ENCODE results near the gene C12orf57. TPM values are rescaled to one million over a fixed set of nuclear protein-coding genes. Genes with fewer than 3 reads are reported as not detected.
A peak's percentile ranks its signal among the peaks of the same experiment; 100 is the strongest.

The C12orf57 gene
- total and polyA plus RNA-seq, 2 of the 8 experiments (the other 6 are each of a cell fraction or from before 2014, with no cell fraction given): 174 to 993 TPM

- DNase-seq (ENCODE audit: low read depth in 1 of 2, low spot score in 2 of 2) (no peak), FAIRE-seq (no peak)
- Histone ChIP-seq H4K8ac (ENCODE audit: extremely low read depth, insufficient read depth, low read length) (peak overlapping the region; percentile 28; the same call in 1 of the 2 replicates), H3K79me1 (ENCODE audit: low read depth, low read length) (peaks cover 5% of the 10 kb centered on the region; the same call in 1 of the 2 replicates), H3K79me2 (ENCODE audit: control insufficient read depth in 1 of 2, insufficient read depth in 2 of 2, low read length in 2 of 2) (no peaks in the 10 kb centered on the region), H2BK12ac (ENCODE audit: low read depth, low read length) (no peak overlapping the region), H3K23ac (ENCODE audit: insufficient read length) (no peak overlapping the region), H3K4me3 (ENCODE audit: extremely low read depth in 1 of 4, insufficient read depth in 2 of 4, low read depth in 3 of 4, low read length in 4 of 4) (no peak overlapping the region), H3K56ac (replicated peaks; ENCODE audit: insufficient read length, low read depth, low read length) (no peak overlapping the region), H2BK120ac (replicated peaks; ENCODE audit: low read depth, low read length) (no peak overlapping the region), H2AFZ (ENCODE audit: low read length) (no peak overlapping the region), H3K27me3 (replicated peaks in 1 of 4; ENCODE audit: control insufficient read depth in 3 of 4, extremely low read depth in 1 of 4, insufficient read depth in 3 of 4, low read length in 3 of 4) (no peaks in the 10 kb centered on the region), H3K14ac (ENCODE audit: insufficient read length) (no peak overlapping the region), H2BK15ac (ENCODE audit: low read length) (no peak overlapping the region), H3K18ac (ENCODE audit: extremely low read depth, low read length) (peak overlapping the region; percentile 7; the same call in 1 of the 2 replicates), H3K9me3 (ENCODE audit: insufficient read depth in 2 of 2, low read depth in 1 of 2, low read length in 1 of 2) (no peaks in the 10 kb centered on the region), H2BK5ac (ENCODE audit: low read depth, low read length) (no peak overlapping the region), H3K23me2 (ENCODE audit: low read depth, low read length) (no peaks in the 10 kb centered on the region), H3K27ac (ENCODE audit: low read depth, low read length) (no peak overlapping the region), H4K91ac (replicated peaks; ENCODE audit: insufficient read length, low read length) (no peak overlapping the region), H4K20me1 (replicated peaks in 1 of 2; ENCODE audit: control insufficient read depth in 1 of 2, insufficient read depth in 2 of 2, low read length in 2 of 2) (no peaks in the 10 kb centered on the region), H4K5ac (ENCODE audit: insufficient read length, low read depth, low read length) (no peak overlapping the region), H3K4me1 (replicated peaks in 1 of 4; ENCODE audit: control insufficient read depth in 3 of 4, insufficient read depth in 4 of 4, low read length in 3 of 4) (peaks cover 0 to 14% (median 6%) of the 10 kb centered on the region in 4 experiments; a peak in 4 of 7 replicates), H3K4me2 (ENCODE audit: insufficient read depth in 1 of 2, low read depth in 2 of 2, low read length in 2 of 2) (no peak overlapping the region; a peak in 1 of 4 replicates), H3K4ac (replicated peaks; ENCODE audit: insufficient read length, low read depth, low read length) (peak overlapping the region; percentile 88), H2BK20ac (ENCODE audit: low read length) (no peak overlapping the region), H3K36me3 (ENCODE audit: control insufficient read depth in 2 of 4, insufficient read depth in 4 of 4, low read length in 3 of 4) (no peaks in the 10 kb centered on the region), H2AK5ac (ENCODE audit: low read depth, low read length) (peak overlapping the region; percentile 39; the same call in 1 of the 2 replicates), H3K9ac (replicated peaks in 1 of 4; ENCODE audit: extremely low read depth in 1 of 4, low read depth in 3 of 4, low read length in 3 of 4) (no peak overlapping the region)
- ChIA-PET CTCF (ENCODE audit: partially characterized antibody) (interaction anchor here (0.7 to 2.9 kb wide), 7 partner anchors 8 to 101 kb away, joined by 3 to 35 read pairs (median 4); partner anchors contain the start of gene C12orf57), POLR2A (ENCODE audit: partially characterized antibody) (interaction anchor here (2.8 to 44.0 kb wide), 4 partner anchors 9 to 32 kb away, joined by 21 to 1596 read pairs (median 1312); partner anchors contain the start of genes ATN1, C12orf57, EMG1 and ENO2)
- 82% methylated on average over 18 of the region's 24 CpGs; no CpG with 5 or more reads in 1 of the 2 experiments for WGBS, 2 experiments (ENCODE audit: extremely low coverage in 1 of 2, insufficient coverage in 1 of 2, insufficient read length in 1 of 2, insufficient replicate concordance in 2 of 2, low coverage in 1 of 2, low lambda C conversion rate in 2 of 2, missing lambda C conversion rate in 1 of 2)
- peak; percentile 13; the same call in 1 of the 2 replicates for TF ChIP-seq USF2 (IDR thresholded peaks at IDR 0.05; ENCODE audit: low read length)
- no peak for TF ChIP-seq ATF2 (IDR thresholded peaks at IDR 0.05; ENCODE audit: low read length)
These were observed 9.9 kb downstream of the C12orf57 start for GRCh38 chr12:6953442-6954315.

Measured in H1 (cell line).